C4-2B (cell line): ENCODE data around the gene ETDC.
"Not testable (repeated sequence)": the region's sequence is repeated elsewhere in the genome, so short reads cannot be mapped to it uniquely, and the experiment has no call there.

ENCODE experiments used
- H3K27ac ChIP-seq: fragments of 450-650 bp; 2 replicates; pipeline ENCODE4 v1.5.1; 2017
- ZFX ChIP-seq: fragments of 450-650 bp; IDR thresholded peaks from 2 replicates; pipeline ENCODE4 v1.6.1; 2017
- TF ChIP-seq, protein P1 (sequence below): fragments of 450-650 bp; conservative IDR thresholded peaks from 2 replicates; pipeline ENCODE4 v1.5.1; 2017; ENCODE audit warnings: mild to moderate bottlenecking

ETDC gene

DNA sequence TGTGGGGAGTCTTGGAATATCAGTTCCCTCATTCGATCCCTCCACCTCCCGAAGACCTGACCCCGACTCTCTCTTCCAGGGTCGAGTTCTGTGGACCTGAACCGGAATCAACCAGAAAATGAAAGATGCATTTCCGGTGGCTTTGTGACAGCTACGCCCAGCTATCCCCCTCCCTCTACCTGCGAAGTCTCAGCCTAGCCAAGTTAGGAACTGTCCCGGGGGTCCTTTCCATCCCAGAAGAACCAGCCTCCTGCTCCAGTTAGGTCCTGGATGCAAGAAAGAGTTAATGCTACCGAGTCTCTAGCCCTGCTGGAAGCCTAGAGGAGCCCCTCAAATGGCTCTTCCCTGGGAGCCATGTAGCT, 13.4 kb upstream of the ETDC start:
- TF ChIP-seq, protein P1, sequence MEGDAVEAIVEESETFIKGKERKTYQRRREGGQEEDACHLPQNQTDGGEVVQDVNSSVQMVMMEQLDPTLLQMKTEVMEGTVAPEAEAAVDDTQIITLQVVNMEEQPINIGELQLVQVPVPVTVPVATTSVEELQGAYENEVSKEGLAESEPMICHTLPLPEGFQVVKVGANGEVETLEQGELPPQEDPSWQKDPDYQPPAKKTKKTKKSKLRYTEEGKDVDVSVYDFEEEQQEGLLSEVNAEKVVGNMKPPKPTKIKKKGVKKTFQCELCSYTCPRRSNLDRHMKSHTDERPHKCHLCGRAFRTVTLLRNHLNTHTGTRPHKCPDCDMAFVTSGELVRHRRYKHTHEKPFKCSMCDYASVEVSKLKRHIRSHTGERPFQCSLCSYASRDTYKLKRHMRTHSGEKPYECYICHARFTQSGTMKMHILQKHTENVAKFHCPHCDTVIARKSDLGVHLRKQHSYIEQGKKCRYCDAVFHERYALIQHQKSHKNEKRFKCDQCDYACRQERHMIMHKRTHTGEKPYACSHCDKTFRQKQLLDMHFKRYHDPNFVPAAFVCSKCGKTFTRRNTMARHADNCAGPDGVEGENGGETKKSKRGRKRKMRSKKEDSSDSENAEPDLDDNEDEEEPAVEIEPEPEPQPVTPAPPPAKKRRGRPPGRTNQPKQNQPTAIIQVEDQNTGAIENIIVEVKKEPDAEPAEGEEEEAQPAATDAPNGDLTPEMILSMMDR: no peak
- no peak for TF ChIP-seq ZFX
- no peak overlapping the region for H3K27ac ChIP-seq

DNA sequence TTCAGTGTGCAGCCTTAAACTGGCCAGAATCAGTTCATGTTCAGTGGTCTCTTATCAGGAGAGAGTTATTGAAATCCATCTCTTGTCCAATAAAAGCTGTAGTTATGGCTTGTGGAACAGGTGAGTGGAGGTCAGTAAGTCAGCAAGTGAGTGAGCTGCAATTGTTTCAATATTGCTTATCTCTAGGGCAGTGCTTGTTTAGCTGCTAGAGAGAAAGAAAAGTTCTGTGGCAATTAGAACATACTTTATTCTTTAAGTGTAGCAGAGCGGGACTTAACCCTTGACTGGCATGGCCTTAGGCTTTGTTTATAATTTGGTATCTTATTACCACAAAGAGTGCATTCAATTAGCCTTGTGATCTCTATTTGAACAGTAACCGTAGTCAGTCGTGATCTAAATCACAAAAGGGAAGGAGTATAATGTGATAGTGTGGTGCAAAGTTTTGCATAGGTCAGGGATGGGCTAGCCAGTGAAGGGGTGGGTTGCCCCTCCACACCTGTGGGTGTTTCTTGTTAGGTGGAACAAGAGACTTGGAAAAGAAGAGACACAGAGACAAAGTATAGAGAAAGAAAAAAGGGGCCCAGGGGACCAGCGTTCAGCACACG, 6.9 kb upstream of the ETDC start:
- no peak for TF ChIP-seq ZFX
- TF ChIP-seq, protein P1: no peak
- no peak overlapping the region for H3K27ac ChIP-seq

DNA sequence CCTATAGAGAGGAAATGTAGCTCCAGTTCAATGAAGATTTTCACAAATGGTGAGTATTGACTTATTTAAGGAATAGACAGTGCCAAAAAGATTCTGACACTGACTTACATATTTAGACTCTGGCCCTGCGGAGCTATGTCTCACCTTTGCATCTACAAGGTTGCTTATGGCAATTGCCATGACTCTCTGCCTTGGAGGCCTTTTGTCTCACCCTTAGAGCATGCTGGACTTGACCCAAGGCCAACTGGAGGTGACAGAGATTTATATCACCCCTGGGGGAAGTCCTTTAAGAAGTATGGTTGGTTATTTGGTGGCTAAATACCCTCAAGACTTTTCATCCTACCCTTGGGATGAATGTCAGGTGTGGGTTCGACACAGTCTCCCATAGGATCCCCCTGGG, 4.5 kb upstream of the ETDC start:
- no peak for TF ChIP-seq ZFX
- TF ChIP-seq, protein P1: no peak
- no peak overlapping the region for H3K27ac ChIP-seq

- H3K27ac ChIP-seq: no peak overlapping the region
- TF ChIP-seq, protein P1: no peak
- no peak for TF ChIP-seq ZFX
These were observed 2.1 kb upstream of the ETDC start for GRCh38 chrX:135307171-135307570.

- TF ChIP-seq ZFX: no peak
- TF ChIP-seq, protein P1: no peak
These were observed 880 bp upstream of the ETDC start for GRCh38 chrX:135308345-135308855.

DNA sequence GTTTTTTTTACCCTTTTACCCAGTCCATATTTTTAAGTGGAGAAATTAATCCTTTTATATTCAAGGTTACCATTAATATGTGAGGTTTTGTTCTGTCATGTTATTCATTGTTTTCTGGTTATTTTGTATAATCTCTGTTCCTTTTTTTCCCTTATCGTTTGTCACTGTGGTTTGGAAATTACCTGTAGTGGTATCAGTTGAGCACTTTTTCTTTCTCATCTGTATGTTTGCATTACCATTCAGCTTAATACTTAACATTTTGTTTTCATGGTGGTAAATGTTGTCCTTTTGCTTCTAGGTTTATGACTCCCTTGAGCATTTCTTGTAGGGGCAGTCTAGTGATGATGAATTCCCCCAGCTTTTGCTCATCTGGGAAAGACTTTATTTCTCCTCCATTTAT, 6.6 kb downstream of the ETDC start:
- no peak overlapping the region for H3K27ac ChIP-seq
- TF ChIP-seq ZFX: no peak
- TF ChIP-seq, protein P1: no peak

More at GRCh38 chrX:135308345-135308855, 880 bp upstream of the ETDC start:
- H3K27ac ChIP-seq: no peak overlapping the region

- H3K27ac ChIP-seq: no peak overlapping the region
- TF ChIP-seq, protein P1: no peak
- no peak for TF ChIP-seq ZFX
These were observed 15.2 kb downstream of the ETDC start for GRCh38 chrX:135324463-135324862.

DNA sequence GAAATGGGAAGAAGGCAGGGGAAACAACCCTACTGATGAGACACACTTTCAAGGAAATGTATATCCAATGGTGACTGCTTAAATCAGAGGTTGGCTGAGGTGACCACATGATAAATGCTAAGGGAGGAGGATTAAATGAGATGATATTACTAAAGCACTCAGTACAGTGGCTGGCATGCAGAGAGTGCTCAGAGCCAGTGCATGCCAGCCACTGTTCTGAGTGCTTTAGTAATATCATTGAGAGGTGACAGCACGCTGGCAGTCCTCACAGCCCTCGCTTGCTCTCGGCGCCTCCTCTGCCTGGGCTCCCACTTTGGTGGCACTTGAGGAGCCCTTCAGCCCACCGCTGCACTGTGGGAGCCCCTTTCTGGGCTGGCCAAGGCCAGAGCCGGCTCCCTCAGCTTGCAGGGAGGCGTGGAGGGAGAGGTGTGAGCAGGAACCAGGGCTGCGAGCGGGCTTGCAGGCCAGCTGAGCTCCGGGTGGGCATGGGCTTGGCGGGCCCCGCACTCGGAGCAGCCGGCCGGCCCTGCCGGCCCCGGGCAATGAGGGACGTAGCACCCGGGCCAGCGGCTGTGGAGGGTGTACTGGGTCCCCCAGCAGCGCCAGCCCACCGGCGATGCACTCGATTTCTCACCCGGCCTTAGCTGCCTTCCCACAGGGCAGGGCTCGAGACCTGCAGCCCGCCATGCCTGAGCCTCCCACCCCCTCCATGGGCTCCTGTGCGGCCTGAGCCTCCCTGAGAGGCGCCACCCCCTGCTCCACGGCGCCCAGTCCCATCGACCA, 15.9 kb downstream of the ETDC start:
- not testable (repeated sequence) for H3K27ac ChIP-seq
